Ovary (tissue), 3 donors: ENCODE data around the gene PHF21A.

Experiments used
- CTCF ChIP-seq, 3 donors: fragments of 450-650 bp in 2 of 3; fragments of 200-600 bp in 1 of 3; IDR thresholded peaks; one replicate each; pipeline versions ENCODE4 v1.5.1 to v1.8.0; 2016 to 2022; ENCODE audit warnings: antibody characterized with exemption in 3 of 3, mild to moderate bottlenecking in 1 of 3
- EP300 ChIP-seq: sonication (generic); formaldehyde crosslinking; IDR thresholded peaks from one replicate; pipeline ENCODE4 v1.6.1; 2017; ENCODE audit warnings: antibody characterized with exemption
- POLR2A ChIP-seq: fragments of 450-650 bp; IDR thresholded peaks from one replicate; pipeline ENCODE4 v1.6.1; 2017; ENCODE audit warnings: antibody characterized with exemption, mild to moderate bottlenecking, moderate library complexity
- donor health status: DM: no; HTN: no; CAD: no.

- no peak for TF ChIP-seq CTCF (IDR thresholded peaks at IDR 0.05)
- TF ChIP-seq POLR2A: no peak
- no peak for TF ChIP-seq EP300
Measured at GRCh38 chr11:45895553-45896259, 225.5 kb downstream of the PHF21A start.
